H9 (cell line): ENCODE data around the gene CFAP97D1. TPM values are rescaled to one million over a fixed set of nuclear protein-coding genes. Genes with fewer than 3 reads are reported as not detected.

Experiments used
- DNase-seq: peaks from one replicate; pipeline ENCODE4 v3.0.0-alpha.2; 2017
- H2AFZ ChIP-seq: one replicate; pipeline ENCODE4 v1.6.1; 2013; ENCODE audit warnings: mild to moderate bottlenecking, low read length, control low read depth, moderate library complexity
- H2AK5ac ChIP-seq: 2 replicates; pipeline ENCODE4 v1.6.1; 2013; ENCODE audit warnings: low read length, control low read depth, mixed read lengths; ENCODE audit not compliant: insufficient read length
- H2BK120ac ChIP-seq: one replicate; pipeline ENCODE4 v1.6.1; 2013; ENCODE audit warnings: low read depth, mild to moderate bottlenecking, low read length, control low read depth, inconsistent platforms; ENCODE audit not compliant: poor library complexity, severe bottlenecking
- H2BK12ac ChIP-seq: 2 replicates; pipeline ENCODE4 v1.6.1; 2013; ENCODE audit warnings: low read length, control low read depth, mixed read lengths, low read depth; ENCODE audit not compliant: insufficient read length
- H2BK15ac ChIP-seq: 2 replicates; pipeline ENCODE4 v1.6.1; 2013; ENCODE audit warnings: low read depth, low read length, control low read depth
- H2BK20ac ChIP-seq: one replicate; pipeline ENCODE4 v1.6.1; 2013; ENCODE audit warnings: low read depth, mild to moderate bottlenecking, low read length, control low read depth, inconsistent platforms; ENCODE audit not compliant: poor library complexity, severe bottlenecking
- H2BK5ac ChIP-seq: 2 replicates; pipeline ENCODE4 v1.6.1; 2013; ENCODE audit warnings: low read length, control low read depth, mixed read lengths; ENCODE audit not compliant: insufficient read length
- H3K14ac ChIP-seq: 2 replicates; pipeline ENCODE4 v1.6.1; 2013; ENCODE audit warnings: low read length, control low read depth; ENCODE audit not compliant: insufficient read depth
- H3K18ac ChIP-seq: 2 replicates; pipeline ENCODE4 v1.6.1; 2013; ENCODE audit warnings: low read depth, mild to moderate bottlenecking, mixed read lengths, low read length, control low read depth; ENCODE audit not compliant: insufficient read length
- H3K23ac ChIP-seq: 2 replicates; pipeline ENCODE4 v1.6.1; 2013; ENCODE audit warnings: low read length, control low read depth, mixed read lengths, low read depth; ENCODE audit not compliant: insufficient read length
- H3K23me2 ChIP-seq: 2 replicates; pipeline ENCODE4 v1.6.1; 2013; ENCODE audit warnings: low read depth, mild to moderate bottlenecking, mixed read lengths, low read length, control low read depth; ENCODE audit not compliant: insufficient read length, poor library complexity, severe bottlenecking
- H3K27ac ChIP-seq: 2 replicates; pipeline ENCODE4 v1.5.1; 2013; ENCODE audit warnings: low read length, control low read depth, mixed read lengths, low read depth; ENCODE audit not compliant: insufficient read length
- H3K27me3 ChIP-seq: 2 replicates; pipeline ENCODE4 v1.6.1; 2013; ENCODE audit warnings: low read length, control low read depth, inconsistent platforms; ENCODE audit not compliant: insufficient read depth
- H3K4ac ChIP-seq: 2 replicates; pipeline ENCODE4 v1.6.1; 2013; ENCODE audit warnings: low read depth, mild to moderate bottlenecking, control low read depth, inconsistent platforms, low read length, moderate library complexity
- H3K4me1 ChIP-seq: 2 replicates; pipeline ENCODE4 v1.6.1; 2013; ENCODE audit warnings: low read length, control low read depth, inconsistent platforms; ENCODE audit not compliant: insufficient read depth
- H3K4me2 ChIP-seq: 2 replicates; pipeline ENCODE4 v1.6.1; 2013; ENCODE audit warnings: low read length, control low read depth, mixed read lengths; ENCODE audit not compliant: insufficient read length, insufficient read depth
- H3K56ac ChIP-seq: 2 replicates; pipeline ENCODE4 v1.6.1; 2013; ENCODE audit warnings: low read depth, mild to moderate bottlenecking, mixed read lengths, low read length, control low read depth; ENCODE audit not compliant: insufficient read length
- H3K79me1 ChIP-seq: 2 replicates; pipeline ENCODE4 v1.6.1; 2013; ENCODE audit warnings: low read depth, mild to moderate bottlenecking, moderate library complexity, low read length, control low read depth, inconsistent platforms; ENCODE audit not compliant: insufficient read depth, poor library complexity, severe bottlenecking
- H3K79me2 ChIP-seq: 2 replicates; pipeline ENCODE4 v1.6.1; 2013; ENCODE audit warnings: low read length, control low read depth, inconsistent platforms; ENCODE audit not compliant: insufficient read depth
- H3K9ac ChIP-seq: 2 replicates; pipeline ENCODE4 v1.6.1; 2013; ENCODE audit warnings: low read length, control low read depth, mixed read lengths; ENCODE audit not compliant: insufficient read length; ENCODE audit errors: extremely low read depth
- H3K9me3 ChIP-seq: one replicate; pipeline ENCODE4 v1.6.1; 2013; ENCODE audit warnings: low read depth, low read length, inconsistent platforms; ENCODE audit not compliant: control insufficient read depth
- H3T11ph ChIP-seq: one replicate; pipeline ENCODE4 v1.6.1; 2013; ENCODE audit warnings: mild to moderate bottlenecking, low read length, control low read depth, inconsistent platforms
- H4K20me1 ChIP-seq: one replicate; pipeline ENCODE4 v1.6.1; 2013; ENCODE audit not compliant: control insufficient read depth, insufficient read length, insufficient read depth
- H4K5ac ChIP-seq: 2 replicates; pipeline ENCODE4 v1.6.1; 2013; ENCODE audit warnings: low read depth, mild to moderate bottlenecking, mixed read lengths, low read length, control low read depth; ENCODE audit not compliant: insufficient read length
- H4K8ac ChIP-seq: replicated peaks from 2 replicates; pipeline ENCODE4 v1.6.1; 2013; ENCODE audit warnings: low read length, control low read depth, mixed read lengths, low read depth; ENCODE audit not compliant: insufficient read length
- H4K91ac ChIP-seq: 2 replicates; pipeline ENCODE4 v1.6.1; 2013; ENCODE audit warnings: low read depth, mild to moderate bottlenecking, moderate library complexity, mixed read lengths, low read length, control low read depth; ENCODE audit not compliant: insufficient read length
- H3K27ac Mint-ChIP-seq, 3 experiments: 2 replicates in 2 of 3; 3 replicates in 1 of 3; pipeline ENCODE4 v1.8.0; 2020 to 2021; ENCODE audit warnings: mixed read lengths in 3 of 3, mild to moderate bottlenecking in 1 of 3, moderate library complexity in 1 of 3
- H3K27me3 Mint-ChIP-seq: 2 replicates; pipeline ENCODE4 v1.8.0; 2021; ENCODE audit warnings: low read depth, mild to moderate bottlenecking, moderate library complexity, mixed read lengths
- H3K36me3 Mint-ChIP-seq, 3 experiments: 2 replicates in 2 of 3; 3 replicates in 1 of 3; pipeline ENCODE4 v1.8.0; 2020 to 2021; ENCODE audit warnings: low read depth in 3 of 3, mixed read lengths in 3 of 3; ENCODE audit not compliant: insufficient read depth in 1 of 3
- H3K4me1 Mint-ChIP-seq, 2 experiments: 2 replicates each; pipeline ENCODE4 v1.8.0; 2020; ENCODE audit warnings: mixed read lengths in 2 of 2
- H3K4me3 Mint-ChIP-seq, 2 experiments: 2 replicates in 1 of 2; 3 replicates in 1 of 2; pipeline ENCODE4 v1.8.0; 2020 to 2021; ENCODE audit warnings: mild to moderate bottlenecking in 2 of 2, mixed read lengths in 2 of 2, moderate library complexity in 1 of 2
- H3K9me3 Mint-ChIP-seq, 2 experiments: 2 replicates in 1 of 2; 3 replicates in 1 of 2; pipeline ENCODE4 v1.8.0; 2020; ENCODE audit warnings: mild to moderate bottlenecking in 2 of 2, mixed read lengths in 2 of 2, moderate library complexity in 1 of 2
- CTCF ChIP-seq: fragments of 200-600 bp; sonication (generic); conservative IDR thresholded peaks from 3 replicates; pipeline ENCODE4 v1.8.0; 2021; ENCODE audit warnings: antibody characterized with exemption, mild to moderate bottlenecking
- total RNA-seq: library from RNA; stranded (reverse); gene quantifications from 2 replicates; pipeline ENCODE4 v1.2.1, GENCODE V29; 2021

The CFAP97D1 gene
- total RNA-seq, 1 experiment from 2014 or later: not detected

- H3K79me1 ChIP-seq: no peaks in the 10 kb centered on the region
- H4K20me1 ChIP-seq: no peaks in the 10 kb centered on the region
- H2BK5ac ChIP-seq: no peak overlapping the region
- H3K23ac ChIP-seq: no peak overlapping the region
- Mint-ChIP-seq H3K4me3 (no peak overlapping the region), H3K36me3 (peaks cover 0 to 9% (median 4%) of the 10 kb centered on the region in 3 experiments; a peak in 6 of 7 replicates), H3K9me3 (peaks cover 0 to 2% of the 10 kb centered on the region in 2 experiments; a peak in 1 of 5 replicates), H3K4me1 (peaks cover 33% of the 10 kb centered on the region in 2 experiments), H3K27ac (no peak overlapping the region), H3K27me3 (no peaks in the 10 kb centered on the region; the same call in 1 of the 2 replicates)
- H2BK20ac ChIP-seq: no peak overlapping the region
- H3K27ac ChIP-seq: no peak overlapping the region
- H2BK12ac ChIP-seq: no peak overlapping the region
- no peak overlapping the region for H3K56ac ChIP-seq
- TF ChIP-seq CTCF: no peak
- H3T11ph ChIP-seq: no peak overlapping the region
- no peaks in the 10 kb centered on the region for H3K9me3 ChIP-seq
- no peak overlapping the region for H3K18ac ChIP-seq
- H3K4me1 ChIP-seq: peaks cover 13% of the 10 kb centered on the region; the same call in 1 of the 2 replicates
- no peaks in the 10 kb centered on the region for H3K27me3 ChIP-seq
- H4K5ac ChIP-seq: no peak overlapping the region
- no peak overlapping the region for H3K4ac ChIP-seq
- H3K14ac ChIP-seq: no peak overlapping the region
- no peak for DNase-seq
- no peak overlapping the region for H2AFZ ChIP-seq
- H4K91ac ChIP-seq: no peak overlapping the region
- H3K79me2 ChIP-seq: no peaks in the 10 kb centered on the region
- H3K23me2 ChIP-seq: no peaks in the 10 kb centered on the region
- no peak overlapping the region for H4K8ac ChIP-seq
- no peak overlapping the region for H3K4me2 ChIP-seq
- H2AK5ac ChIP-seq: no peak overlapping the region
- H2BK120ac ChIP-seq: no peak overlapping the region
- no peak overlapping the region for H2BK15ac ChIP-seq
- H3K9ac ChIP-seq: no peak overlapping the region
These were observed 24.9 kb downstream of the CFAP97D1 start for GRCh38 chr17:43805117-43805516.
